ENCODE results near the gene ANAPC2. TPM values are rescaled to one million over a fixed set of nuclear protein-coding genes. Genes with fewer than 3 reads are reported as not detected.
"Not testable (repeated sequence)": the region's sequence is repeated elsewhere in the genome, so short reads cannot be mapped to it uniquely, and the experiment has no call there.

The ANAPC2 gene
- polyA plus RNA-seq, 3 donors: 1.9 to 76.8 (median 2.0) TPM

- no peaks in the 10 kb centered on the region for H3K4me1 ChIP-seq (ENCODE audit: control insufficient read depth in 1 of 2, insufficient read depth in 2 of 2, low read length in 2 of 2)
- TF ChIP-seq CTCF (IDR thresholded peaks at IDR 0.05): no peak
- H3K79me2 ChIP-seq (ENCODE audit: insufficient read depth, low read length): no peaks in the 10 kb centered on the region
- no peaks in the 10 kb centered on the region for H4K20me1 ChIP-seq (ENCODE audit: insufficient read depth, low read length)
- no peaks in the 10 kb centered on the region for H3K4me1 Mint-ChIP-seq
- 44% methylated on average over 24 of the region's 27 CpGs for WGBS (ENCODE audit: insufficient coverage)
- no peak overlapping the region for H3K27ac ChIP-seq (ENCODE audit: low read depth in 1 of 2, low read length in 2 of 2)
- no peak overlapping the region for H3K4me2 ChIP-seq (replicated peaks; ENCODE audit: extremely low read depth, low read length, poor library complexity, severe bottlenecking)
- peaks cover 0 to 9% (median 2%) of the 10 kb centered on the region in 7 donors for H3K9me3 Mint-ChIP-seq
- no peak overlapping the region for H3K4me3 ChIP-seq (replicated peaks in 1 of 3; ENCODE audit: low read depth in 2 of 3, low read length in 3 of 3)
- peak overlapping the region in 1 of 2 donors; percentile 62 for H3K4me3 Mint-ChIP-seq
- peaks cover 0 to 2% of the 10 kb centered on the region in 2 donors for H3K36me3 Mint-ChIP-seq
- H3K27me3 ChIP-seq (ENCODE audit: control insufficient read depth in 2 of 2, insufficient read depth in 2 of 2, low read length in 2 of 2): peaks cover 14 to 58% of the 10 kb centered on the region in 2 donors
- DNase-seq: no peak
- intact Hi-C loops (cut with micrococcal nuclease): no loop called here
- no peaks in the 10 kb centered on the region for H3K36me3 ChIP-seq (replicated peaks in 1 of 2; ENCODE audit: control insufficient read depth in 1 of 2, insufficient read depth in 2 of 2, low read length in 2 of 2)
- H3K27ac Mint-ChIP-seq: no peak overlapping the region
- peaks cover 0 to 14% of the 10 kb centered on the region in 2 donors for H3K9me3 ChIP-seq (replicated peaks in 1 of 2; ENCODE audit: control insufficient read depth in 1 of 2, insufficient read depth in 1 of 2, low read length in 2 of 2)
- no peak overlapping the region for H2AFZ ChIP-seq (ENCODE audit: insufficient read depth, low read depth, low read length, poor library complexity, severe bottlenecking)
- H3K9ac ChIP-seq (ENCODE audit: insufficient read depth, low read length, poor library complexity, severe bottlenecking): no peak overlapping the region
- H3K27me3 Mint-ChIP-seq (ENCODE audit: low read depth in 3 of 3): peaks cover 64 to 80% (median 65%) of the 10 kb centered on the region in 3 donors
These were observed 52.0 kb downstream of the ANAPC2 start for GRCh38 chr9:137136261-137136880.

- H3K27ac Mint-ChIP-seq; H4K20me1 ChIP-seq (ENCODE audit: insufficient read depth, low read length); H3K9ac ChIP-seq (ENCODE audit: insufficient read depth, low read length, poor library complexity, severe bottlenecking); H3K79me2 ChIP-seq (ENCODE audit: insufficient read depth, low read length); H3K4me1 Mint-ChIP-seq; H3K36me3 ChIP-seq (replicated peaks in 1 of 2; ENCODE audit: control insufficient read depth in 1 of 2, insufficient read depth in 2 of 2, low read length in 2 of 2); DNase-seq; H3K36me3 Mint-ChIP-seq; intact Hi-C loops (cut with micrococcal nuclease); H3K4me2 ChIP-seq (replicated peaks; ENCODE audit: extremely low read depth, low read length, poor library complexity, severe bottlenecking); H2AFZ ChIP-seq (ENCODE audit: insufficient read depth, low read depth, low read length, poor library complexity, severe bottlenecking); H3K4me1 ChIP-seq (ENCODE audit: control insufficient read depth in 1 of 2, insufficient read depth in 2 of 2, low read length in 2 of 2); H3K4me3 ChIP-seq (replicated peaks in 1 of 3; ENCODE audit: low read depth in 2 of 3, low read length in 3 of 3); H3K27ac ChIP-seq (ENCODE audit: low read depth in 1 of 2, low read length in 2 of 2): not testable (repeated sequence)
- 100% methylated on average over 2 of the region's 9 CpGs for WGBS (ENCODE audit: insufficient coverage)
- H3K27me3 Mint-ChIP-seq (ENCODE audit: low read depth in 3 of 3): peaks cover 66 to 80% (median 67%) of the 10 kb centered on the region in 3 donors
- H3K9me3 ChIP-seq (replicated peaks in 1 of 2; ENCODE audit: control insufficient read depth in 1 of 2, insufficient read depth in 1 of 2, low read length in 2 of 2): peaks cover 11 to 23% of the 10 kb centered on the region in 2 donors
- peaks cover 3 to 19% (median 14%) of the 10 kb centered on the region in 7 donors for H3K9me3 Mint-ChIP-seq
- H3K27me3 ChIP-seq (ENCODE audit: control insufficient read depth in 2 of 2, insufficient read depth in 2 of 2, low read length in 2 of 2): peaks cover 14 to 57% of the 10 kb centered on the region in 2 donors
- H3K4me3 Mint-ChIP-seq: peak overlapping the region in 1 of 2 donors; percentile 48
These were observed 53.2 kb downstream of the ANAPC2 start for GRCh38 chr9:137135154-137135553.

Measured in CD14-positive monocyte (primary cell).